K562 (cell line): Measurements from ENCODE around the gene RAP1GAP2. TPM values are rescaled to one million over a fixed set of nuclear protein-coding genes. Genes with fewer than 3 reads are reported as not detected.

ENCODE experiments used
- ARHGAP35 ChIP-seq: fragments of 450-650 bp; IDR thresholded peaks from 2 replicates; pipeline ENCODE4 v1.6.1; 2018; ENCODE audit not compliant: partially characterized antibody
- LCOR ChIP-seq: sonication (generic); formaldehyde crosslinking; IDR thresholded peaks from 2 replicates; pipeline ENCODE4 v1.8.0; 2022; ENCODE audit warnings: mild to moderate bottlenecking, missing genetic modification reagents
- RBM15 ChIP-seq: fragments of 200-400 bp; formaldehyde crosslinking; IDR thresholded peaks from 2 replicates; pipeline ENCODE4 v1.6.1; 2018; ENCODE audit warnings: mild to moderate bottlenecking, low read length, moderate library complexity; ENCODE audit not compliant: insufficient read depth
- polyA plus RNA-seq, 8 experiments: library from polyadenylated mRNA; depleted of rRNA in 4 of 8; stranded (reverse) in 5 of 8; unstranded in 3 of 8; fragments of >200 nt; fragmentation: Nextera tagmentation in 2 of 8; fragmentation: Illumina TruSeq in 1 of 8; extraction: Ambion mirVana in 2 of 8; extraction: Trizol in 1 of 8; gene quantifications; 2 replicates each; pipeline versions ENCODE4 v1.2.1 to v1.2.3, GENCODE V29; 2011 to 2014; ENCODE audit warnings: inconsistent platforms in 1 of 8, missing spikeins in 1 of 8
- total RNA-seq, 7 experiments: library from RNA; depleted of rRNA in 6 of 7; stranded (reverse); fragments of >200 nt in 6 of 7; fragmentation: Illumina TruSeq in 2 of 7; extraction: Trizol in 2 of 7; gene quantifications; 2 replicates each; pipeline versions ENCODE4 v1.2.1 to v1.2.3, GENCODE V29; 2011 to 2021; ENCODE audit warnings: low replicate concordance in 1 of 7
- TF ChIP-seq, protein P1 (sequence below), 2 experiments: fragments of 450-650 bp in 1 of 2; IDR thresholded peaks; 2 replicates each; pipeline ENCODE4 v1.6.1; 2011 to 2017; ENCODE audit warnings: low read depth in 2 of 2, antibody characterized with exemption in 1 of 2, borderline replicate concordance in 1 of 2, low read length in 1 of 2, mild to moderate bottlenecking in 1 of 2, mixed read lengths in 1 of 2; ENCODE audit not compliant: control insufficient read depth in 1 of 2
- TF ChIP-seq, protein P2 (sequence below), 2 experiments: fragments of 150-350 bp in 1 of 2; IDR thresholded peaks; 2 replicates each; pipeline ENCODE4 v1.6.1; 2012 to 2016; ENCODE audit warnings: low read depth in 2 of 2, low read length in 2 of 2, mild to moderate bottlenecking in 1 of 2, moderate library complexity in 1 of 2

The RAP1GAP2 gene
- total and polyA plus RNA-seq, 9 of the 15 experiments (the other 6 are each of a cell fraction or from before 2014, with no cell fraction given), result 0.01 to 1.3 (median 0.42) TPM; not detected in 1

DNA sequence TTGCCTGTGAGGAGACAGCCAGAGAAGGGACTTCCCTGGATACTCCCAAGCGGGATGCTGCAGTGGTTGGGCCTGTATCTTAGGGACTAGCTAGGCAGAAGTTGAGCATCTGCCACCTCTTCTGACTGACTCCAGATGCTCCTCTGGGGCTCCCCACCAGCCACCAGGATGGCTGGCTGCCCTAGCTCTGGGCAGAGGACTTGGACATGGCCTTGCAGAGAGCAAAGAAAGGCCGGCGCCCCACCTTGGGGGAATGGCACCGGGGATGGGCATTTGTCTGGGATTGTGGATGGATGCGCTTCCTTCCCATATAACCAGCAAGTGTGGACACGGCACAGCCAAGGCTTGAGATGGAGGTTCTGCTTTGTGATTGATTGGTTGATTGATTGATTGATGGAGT lies 198.2 kb downstream of the RAP1GAP2 start (continued):
- TF ChIP-seq, protein P1, sequence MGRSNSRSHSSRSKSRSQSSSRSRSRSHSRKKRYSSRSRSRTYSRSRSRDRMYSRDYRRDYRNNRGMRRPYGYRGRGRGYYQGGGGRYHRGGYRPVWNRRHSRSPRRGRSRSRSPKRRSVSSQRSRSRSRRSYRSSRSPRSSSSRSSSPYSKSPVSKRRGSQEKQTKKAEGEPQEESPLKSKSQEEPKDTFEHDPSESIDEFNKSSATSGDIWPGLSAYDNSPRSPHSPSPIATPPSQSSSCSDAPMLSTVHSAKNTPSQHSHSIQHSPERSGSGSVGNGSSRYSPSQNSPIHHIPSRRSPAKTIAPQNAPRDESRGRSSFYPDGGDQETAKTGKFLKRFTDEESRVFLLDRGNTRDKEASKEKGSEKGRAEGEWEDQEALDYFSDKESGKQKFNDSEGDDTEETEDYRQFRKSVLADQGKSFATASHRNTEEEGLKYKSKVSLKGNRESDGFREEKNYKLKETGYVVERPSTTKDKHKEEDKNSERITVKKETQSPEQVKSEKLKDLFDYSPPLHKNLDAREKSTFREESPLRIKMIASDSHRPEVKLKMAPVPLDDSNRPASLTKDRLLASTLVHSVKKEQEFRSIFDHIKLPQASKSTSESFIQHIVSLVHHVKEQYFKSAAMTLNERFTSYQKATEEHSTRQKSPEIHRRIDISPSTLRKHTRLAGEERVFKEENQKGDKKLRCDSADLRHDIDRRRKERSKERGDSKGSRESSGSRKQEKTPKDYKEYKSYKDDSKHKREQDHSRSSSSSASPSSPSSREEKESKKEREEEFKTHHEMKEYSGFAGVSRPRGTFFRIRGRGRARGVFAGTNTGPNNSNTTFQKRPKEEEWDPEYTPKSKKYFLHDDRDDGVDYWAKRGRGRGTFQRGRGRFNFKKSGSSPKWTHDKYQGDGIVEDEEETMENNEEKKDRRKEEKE (IDR thresholded peaks at IDR 0.05; ENCODE audit: borderline replicate concordance in 1 of 2, control insufficient read depth in 1 of 2, low read depth in 2 of 2, low read length in 1 of 2), result no peak
- TF ChIP-seq, protein P2, sequence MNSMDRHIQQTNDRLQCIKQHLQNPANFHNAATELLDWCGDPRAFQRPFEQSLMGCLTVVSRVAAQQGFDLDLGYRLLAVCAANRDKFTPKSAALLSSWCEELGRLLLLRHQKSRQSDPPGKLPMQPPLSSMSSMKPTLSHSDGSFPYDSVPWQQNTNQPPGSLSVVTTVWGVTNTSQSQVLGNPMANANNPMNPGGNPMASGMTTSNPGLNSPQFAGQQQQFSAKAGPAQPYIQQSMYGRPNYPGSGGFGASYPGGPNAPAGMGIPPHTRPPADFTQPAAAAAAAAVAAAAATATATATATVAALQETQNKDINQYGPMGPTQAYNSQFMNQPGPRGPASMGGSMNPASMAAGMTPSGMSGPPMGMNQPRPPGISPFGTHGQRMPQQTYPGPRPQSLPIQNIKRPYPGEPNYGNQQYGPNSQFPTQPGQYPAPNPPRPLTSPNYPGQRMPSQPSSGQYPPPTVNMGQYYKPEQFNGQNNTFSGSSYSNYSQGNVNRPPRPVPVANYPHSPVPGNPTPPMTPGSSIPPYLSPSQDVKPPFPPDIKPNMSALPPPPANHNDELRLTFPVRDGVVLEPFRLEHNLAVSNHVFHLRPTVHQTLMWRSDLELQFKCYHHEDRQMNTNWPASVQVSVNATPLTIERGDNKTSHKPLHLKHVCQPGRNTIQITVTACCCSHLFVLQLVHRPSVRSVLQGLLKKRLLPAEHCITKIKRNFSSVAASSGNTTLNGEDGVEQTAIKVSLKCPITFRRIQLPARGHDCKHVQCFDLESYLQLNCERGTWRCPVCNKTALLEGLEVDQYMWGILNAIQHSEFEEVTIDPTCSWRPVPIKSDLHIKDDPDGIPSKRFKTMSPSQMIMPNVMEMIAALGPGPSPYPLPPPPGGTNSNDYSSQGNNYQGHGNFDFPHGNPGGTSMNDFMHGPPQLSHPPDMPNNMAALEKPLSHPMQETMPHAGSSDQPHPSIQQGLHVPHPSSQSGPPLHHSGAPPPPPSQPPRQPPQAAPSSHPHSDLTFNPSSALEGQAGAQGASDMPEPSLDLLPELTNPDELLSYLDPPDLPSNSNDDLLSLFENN (IDR thresholded peaks at IDR 0.05; ENCODE audit: low read depth in 2 of 2, low read length in 2 of 2), result no peak
- no peak for TF ChIP-seq RBM15
- TF ChIP-seq LCOR (CRISPR knock-in tag), result no peak
- TF ChIP-seq ARHGAP35, result no peak
